T47D (cell line): Measurements from ENCODE around the gene HSPA4.
"Not testable (repeated sequence)": the region's sequence is repeated elsewhere in the genome, so short reads cannot be mapped to it uniquely, and the experiment has no call there.

Source experiments
- DNase-seq, 2 experiments: peaks; one replicate each; pipeline versions ENCODE4 v3.0.0 to v3.0.0-alpha.2; 2011 to 2012; ENCODE audit warnings: low read depth in 1 of 2, low spot score in 1 of 2
- JUND ChIP-seq: IDR thresholded peaks from 2 replicates; pipeline ENCODE4 v1.6.1; 2012; ENCODE audit warnings: low read depth
- in situ Hi-C: cut with HindIII; loops from 2 replicates; pipeline ENCODE4 v1.10.0; 2016; ENCODE audit warnings: low sequenced_read_pairs, low pct_unique_long_range_greater_than_20kb

The HSPA4 gene

GRCh38 chr5:133051542-133052316 lies at the start of gene HSPA4:
Gene HSPA4, plus strand, starts transcription at chr5:133052013. Its CDS starts 238 bp downstream, at chr5:133052251.
- in situ Hi-C loops: no loop called here
- DNase-seq: peak; percentile 87 to 99
- TF ChIP-seq JUND: no peak

DNA sequence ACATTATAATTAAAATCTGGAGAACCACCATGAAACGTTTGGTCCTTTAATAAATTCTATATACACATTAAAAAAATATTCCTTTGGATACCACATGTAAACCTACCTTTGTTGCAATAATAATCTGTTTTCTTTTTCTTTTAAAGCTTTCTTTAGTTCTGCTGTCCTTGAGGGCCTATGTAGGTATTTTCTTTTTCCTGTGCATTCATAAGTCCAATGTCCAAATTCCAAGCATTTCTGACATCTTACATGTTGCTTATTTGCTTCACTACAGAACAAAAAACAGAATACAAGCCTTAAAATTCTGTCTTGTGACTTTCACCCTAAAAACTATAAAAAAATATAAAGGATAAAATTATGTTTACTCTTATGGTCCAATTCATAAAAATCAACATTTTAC lies 45.2 kb upstream of the HSPA4 start:
- in situ Hi-C loops: no loop called here
- DNase-seq: no peak
- TF ChIP-seq JUND: no peak

DNA sequence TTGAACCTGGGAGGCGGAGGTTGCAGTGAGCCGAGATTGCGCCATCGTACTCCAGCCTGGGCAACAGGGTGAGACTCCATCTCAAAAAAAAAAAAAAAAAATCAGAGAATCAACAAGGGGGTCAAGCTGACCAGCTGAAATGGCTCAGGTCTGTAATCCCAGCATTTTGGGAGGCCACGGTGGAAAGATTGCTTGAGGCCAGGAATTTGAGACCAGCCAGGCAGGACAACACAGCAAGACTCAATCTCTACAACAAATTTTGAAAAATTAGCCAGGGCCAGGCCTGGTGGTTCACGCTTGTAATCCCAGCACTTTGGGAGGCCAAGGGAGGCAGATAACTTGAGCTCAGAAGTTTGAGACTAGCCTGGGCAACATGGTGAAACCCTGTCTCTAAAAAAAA lies 43.4 kb upstream of the HSPA4 start:
- in situ Hi-C loops, DNase-seq: not testable (repeated sequence)

DNA sequence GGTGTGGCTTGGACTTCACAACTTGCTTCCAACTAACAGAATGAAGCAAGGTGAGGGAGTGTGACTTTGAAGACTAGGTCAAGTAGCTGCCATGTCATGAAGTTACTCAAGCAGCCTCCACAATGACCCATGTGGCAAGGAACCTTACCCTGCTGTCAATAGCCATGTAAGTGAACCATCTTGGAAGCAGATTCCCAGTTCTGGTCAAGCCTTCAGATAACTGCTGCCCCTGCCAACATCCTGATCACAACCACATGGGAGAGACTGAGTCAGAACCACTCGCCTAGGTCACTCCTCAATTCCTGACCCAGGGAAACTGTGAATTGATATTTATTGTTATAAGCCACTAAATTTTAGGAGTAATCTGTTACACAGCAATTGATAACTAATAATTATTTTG lies 36.3 kb upstream of the HSPA4 start:
- no peak for TF ChIP-seq JUND
- no peak for DNase-seq
- in situ Hi-C loops: no loop called here

DNA sequence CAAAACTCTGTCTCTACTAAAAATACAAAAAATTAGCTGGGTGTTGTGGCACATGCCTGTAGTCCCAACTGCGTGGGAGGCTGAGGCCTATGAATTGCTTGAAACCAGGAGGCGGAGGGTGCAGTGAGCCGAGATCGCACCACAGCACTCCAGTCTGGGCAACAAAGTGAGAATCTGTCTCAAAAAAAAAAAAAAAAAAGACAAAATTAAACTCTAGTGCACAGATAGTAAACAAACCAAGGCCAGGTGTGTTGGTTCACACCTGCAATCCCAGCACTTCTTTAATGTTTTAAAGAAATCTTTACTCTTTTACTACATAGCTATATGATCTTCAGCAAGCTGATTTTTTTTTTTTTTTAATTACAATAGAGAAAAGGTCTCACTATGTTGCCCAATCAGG lies 33.8 kb upstream of the HSPA4 start:
- no peak for TF ChIP-seq JUND
- in situ Hi-C loops: no loop called here
- no peak for DNase-seq

GRCh38 chr5:133019471-133019870 lies 32.3 kb upstream of the HSPA4 start:
- in situ Hi-C loops, DNase-seq: not testable (repeated sequence)

DNA sequence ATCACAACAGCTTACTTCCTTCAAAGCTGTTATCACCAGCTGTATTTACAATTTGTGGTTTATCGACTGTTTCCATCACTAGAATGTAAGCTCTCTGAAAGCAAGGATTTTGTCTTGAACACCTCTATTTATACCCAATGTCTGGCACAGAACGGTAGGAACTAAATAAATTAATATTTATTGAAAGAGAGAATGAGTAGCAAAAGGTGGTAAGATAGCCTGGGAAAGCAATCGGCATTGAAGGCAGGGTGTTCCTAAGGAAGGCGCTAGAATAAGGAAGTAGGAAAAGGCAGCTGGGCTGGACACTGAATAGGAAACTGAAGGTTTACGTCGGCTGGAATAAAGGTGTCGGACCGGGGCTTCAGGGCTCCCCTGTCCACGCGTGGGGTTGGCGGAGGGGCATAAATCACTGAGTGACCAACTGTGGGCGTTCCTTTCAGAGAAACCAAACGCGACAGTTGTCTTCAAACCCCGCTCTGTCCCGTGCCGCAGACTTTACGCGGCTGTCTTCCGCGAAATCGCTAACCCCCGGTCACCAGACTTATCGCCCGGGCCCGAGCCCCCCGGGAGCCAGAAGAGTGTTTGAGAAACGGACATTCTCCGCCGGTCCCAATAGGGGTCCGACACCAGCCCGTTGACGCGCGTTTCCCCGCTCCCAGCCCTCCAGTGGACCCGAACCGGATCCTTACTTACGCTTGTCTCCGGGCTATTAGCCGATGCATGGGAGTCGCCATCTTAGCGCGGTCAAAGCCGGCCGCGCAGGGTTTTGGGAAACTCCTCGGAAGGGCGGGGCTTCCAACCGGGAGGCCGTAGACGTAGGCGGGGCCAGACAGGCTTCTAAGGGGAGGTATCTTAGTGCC lies 25.8 kb upstream of the HSPA4 start, which contains the start of gene ZCCHC10:
Gene ZCCHC10, minus strand, starts transcription at position 746 of the 860 bp plus-strand sequence. Its CDS starts 12 bp downstream, at position 734.
- peak; percentile 77 to 91 for DNase-seq
- in situ Hi-C loops: no loop called here
- TF ChIP-seq JUND: no peak

GRCh38 chr5:133026664-133027153 lies 25.1 kb upstream of the HSPA4 start:
- TF ChIP-seq JUND: no peak
- no peak for DNase-seq
- in situ Hi-C loops: no loop called here

DNA sequence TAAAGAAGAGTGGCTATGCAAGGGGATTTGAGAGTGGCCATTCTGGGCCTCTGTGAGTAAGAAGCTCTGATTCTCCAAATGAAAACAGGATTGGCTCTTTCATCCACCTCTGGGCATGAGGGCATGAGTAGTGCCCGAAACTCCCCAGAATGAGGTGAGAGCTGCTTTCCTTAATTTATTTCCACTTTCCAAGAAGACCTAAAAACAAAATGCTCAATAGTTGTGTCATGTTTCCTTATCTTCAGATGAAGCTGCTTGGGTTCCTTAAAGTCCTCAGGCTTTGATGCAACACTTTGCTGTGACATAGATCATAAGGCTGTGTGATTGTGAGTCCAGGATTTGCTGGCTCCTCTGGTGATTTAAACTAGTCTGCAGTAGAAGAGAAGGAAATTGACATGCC lies 22.4 kb upstream of the HSPA4 start:
- in situ Hi-C loops: no loop called here
- no peak for TF ChIP-seq JUND
- no peak for DNase-seq

- no peak for DNase-seq
- TF ChIP-seq JUND: no peak
- in situ Hi-C loops: no loop called here
These were observed 21.3 kb upstream of the HSPA4 start for GRCh38 chr5:133030343-133031005.

DNA sequence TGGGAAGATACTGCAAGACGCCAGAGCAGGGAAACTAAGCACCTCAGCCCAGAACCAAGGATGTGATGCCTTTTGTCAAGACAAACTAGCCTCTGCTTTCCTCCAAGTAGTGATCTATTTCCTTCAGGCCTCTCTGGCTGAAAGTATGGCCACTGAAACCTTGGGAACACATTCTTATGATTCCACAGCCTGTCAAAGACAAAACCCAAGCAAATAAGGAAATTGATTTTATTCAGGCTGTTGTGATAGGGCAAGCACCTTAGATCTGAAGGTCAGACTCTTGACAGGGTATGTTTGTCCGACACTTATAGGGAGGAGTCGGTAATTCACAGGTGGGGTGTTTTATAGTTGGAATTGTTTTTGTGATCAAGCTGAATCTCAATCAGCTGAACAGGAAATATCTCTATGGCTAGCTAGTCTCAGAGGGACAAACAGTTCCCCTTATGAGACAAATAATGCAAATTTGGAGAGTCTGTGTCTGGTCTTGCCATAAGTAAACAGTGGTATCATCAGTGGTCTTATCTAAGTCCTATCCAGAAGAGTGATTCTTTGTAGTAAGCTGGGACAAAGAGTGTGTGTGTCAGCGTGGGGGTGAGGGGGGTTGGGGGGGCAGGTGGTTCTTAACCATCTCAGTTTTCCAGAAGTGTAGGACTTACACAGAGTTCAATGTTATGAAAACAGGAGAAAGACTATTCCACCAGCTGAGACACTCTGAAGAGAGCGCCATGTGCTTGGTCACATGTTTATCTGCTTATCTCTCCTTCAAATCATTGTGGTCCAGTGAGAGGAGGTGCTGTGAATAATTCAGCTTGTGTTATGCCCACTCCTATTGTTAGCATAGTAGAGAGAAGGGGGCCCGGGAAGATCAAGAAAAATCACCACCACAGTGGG lies 18.7 kb upstream of the HSPA4 start:
- DNase-seq: peak in 1 of 2 experiments; percentile 48
- in situ Hi-C loops: no loop called here
- TF ChIP-seq JUND: no peak

GRCh38 chr5:133034064-133034463 lies 17.7 kb upstream of the HSPA4 start:
- in situ Hi-C loops: no loop called here
- no peak for TF ChIP-seq JUND
- no peak for DNase-seq
